HepG2 (cell line): ENCODE results near the gene CXXC5. TPM values are rescaled to one million over a fixed set of nuclear protein-coding genes. Genes with fewer than 3 reads are reported as not detected.

ENCODE experiments used
- CC2D1A ChIP-seq: sonication (generic); formaldehyde crosslinking; IDR thresholded peaks from 2 replicates; pipeline ENCODE4 v1.8.1; 2023; ENCODE audit warnings: mild to moderate bottlenecking, missing genetic modification reagents
- ERF ChIP-seq: IDR thresholded peaks from 2 replicates; pipeline ENCODE4 v1.6.1; 2018; ENCODE audit warnings: missing biosample characterization, missing genetic modification reagents
- FOXA3 ChIP-seq: IDR thresholded peaks from 2 replicates; pipeline ENCODE4 v1.6.1; 2016; ENCODE audit warnings: missing genetic modification reagents, missing compliant biosample characterization
- MAZ ChIP-seq, 2 experiments: sonication (generic) in 1 of 2; formaldehyde crosslinking in 1 of 2; IDR thresholded peaks; 2 replicates each; pipeline versions ENCODE4 v1.5.0 to v1.6.1; 2012 to 2020; ENCODE audit warnings: low read depth in 2 of 2, mild to moderate bottlenecking in 2 of 2, borderline replicate concordance in 1 of 2, improper control_type of control experiment in 1 of 2, low read length in 1 of 2, missing genetic modification reagents in 1 of 2, moderate library complexity in 1 of 2
- NONO ChIP-seq, 2 experiments: fragments of 450-650 bp in 1 of 2; sonication (generic) in 1 of 2; formaldehyde crosslinking in 1 of 2; IDR thresholded peaks in 1 of 2; conservative IDR thresholded peaks in 1 of 2; 2 replicates each; pipeline versions ENCODE4 v1.6.1 to v1.8.0; 2017 to 2022; ENCODE audit warnings: mild to moderate bottlenecking in 1 of 2, missing genetic modification reagents in 1 of 2, moderate library complexity in 1 of 2
- NR2C2 ChIP-seq: sonication (generic); formaldehyde crosslinking; IDR thresholded peaks from 2 replicates; pipeline ENCODE4 v1.4.0; 2020; ENCODE audit warnings: missing genetic modification reagents, mild to moderate bottlenecking, moderate library complexity, borderline replicate concordance
- SCMH1 ChIP-seq: sonication (generic); formaldehyde crosslinking; IDR thresholded peaks from 2 replicates; pipeline ENCODE4 v1.9.0; 2021; ENCODE audit warnings: missing genetic modification reagents, mild to moderate bottlenecking, borderline replicate concordance
- SNAI1 ChIP-seq: sonication (generic); formaldehyde crosslinking; IDR thresholded peaks from 2 replicates; pipeline ENCODE4 v1.5.0; 2020; ENCODE audit warnings: mild to moderate bottlenecking, missing genetic modification reagents, borderline replicate concordance
- TBX3 ChIP-seq: fragments of 450-650 bp; IDR thresholded peaks from 2 replicates; pipeline ENCODE4 v1.6.1; 2017; ENCODE audit warnings: antibody characterized with exemption, mild to moderate bottlenecking, inconsistent platforms, borderline replicate concordance
- THAP11 ChIP-seq: IDR thresholded peaks from 2 replicates; pipeline ENCODE4 v1.6.1; 2016; ENCODE audit warnings: missing biosample characterization, missing genetic modification reagents
- THAP7 ChIP-seq: sonication (generic); formaldehyde crosslinking; IDR thresholded peaks from 2 replicates; pipeline ENCODE4 v1.8.1; 2023; ENCODE audit warnings: mild to moderate bottlenecking, missing genetic modification reagents
- ZBTB10 ChIP-seq: sonication (generic); formaldehyde crosslinking; IDR thresholded peaks from 2 replicates; pipeline ENCODE4 v1.4.0; 2020; ENCODE audit warnings: missing genetic modification reagents, borderline replicate concordance
- ZFYVE20 ChIP-seq: sonication (generic); formaldehyde crosslinking; IDR thresholded peaks from 2 replicates; pipeline ENCODE4 v1.8.0; 2023; ENCODE audit warnings: low read depth, mild to moderate bottlenecking, moderate library complexity, missing genetic modification reagents, borderline replicate concordance
- ZHX1 ChIP-seq: sonication (generic); formaldehyde crosslinking; IDR thresholded peaks from 2 replicates; pipeline ENCODE4 v1.8.1; 2022; ENCODE audit warnings: low read depth, mild to moderate bottlenecking, missing genetic modification reagents
- ZNF136 ChIP-seq: sonication (generic); formaldehyde crosslinking; IDR thresholded peaks from 2 replicates; pipeline ENCODE4 v1.8.1; 2022; ENCODE audit warnings: low read depth, mild to moderate bottlenecking, moderate library complexity, missing genetic modification reagents
- ZNF281 ChIP-seq: sonication (generic); formaldehyde crosslinking; IDR thresholded peaks from 2 replicates; pipeline ENCODE4 v1.4.0; 2020; ENCODE audit warnings: missing genetic modification reagents, borderline replicate concordance
- ZNF572 ChIP-seq: sonication (generic); formaldehyde crosslinking; IDR thresholded peaks from 2 replicates; pipeline ENCODE4 v1.5.1; 2020; ENCODE audit warnings: mild to moderate bottlenecking, missing genetic modification reagents
- ZSCAN12 ChIP-seq: sonication (generic); formaldehyde crosslinking; IDR thresholded peaks from 2 replicates; pipeline ENCODE4 v1.9.0; 2021; ENCODE audit warnings: mild to moderate bottlenecking, missing genetic modification reagents
- polyA plus RNA-seq, 8 experiments: library from polyadenylated mRNA; depleted of rRNA in 3 of 8; stranded (reverse) in 7 of 8; unstranded in 1 of 8; fragments of >200 nt; fragmentation: Illumina TruSeq in 4 of 8; extraction: Trizol in 4 of 8; gene quantifications; 2 replicates each; pipeline versions ENCODE4 v1.2.1 to v1.2.3, GENCODE V29; 2011 to 2016; ENCODE audit warnings: low read depth in 4 of 8, missing spikeins in 1 of 8, mixed read lengths in 1 of 8; ENCODE audit not compliant: insufficient read depth in 1 of 8
- total RNA-seq, 5 experiments: library from RNA; depleted of rRNA; stranded (reverse); fragments of >200 nt; fragmentation: Illumina TruSeq; extraction: Trizol; gene quantifications; 2 replicates each; pipeline ENCODE4 v1.2.3, GENCODE V29; 2016; ENCODE audit warnings: low read depth in 1 of 5

CXXC5 gene
- total and polyA plus RNA-seq, 2 of the 13 experiments (the other 11 are each of a cell fraction or from before 2014, with no cell fraction given), result 32.3 to 33.0 TPM

- TF ChIP-seq ZNF572 (CRISPR knock-in tag) (no peak), ZNF136 (CRISPR knock-in tag) (no peak), ZFYVE20 (CRISPR knock-in tag) (no peak), ZHX1 (CRISPR knock-in tag) (no peak), NONO (IDR thresholded peaks at IDR 0.05) (no peak), NONO (CRISPR knock-in tag; conservative IDR thresholded peaks at IDR 0.05) (no peak), ERF (CRISPR knock-in tag) (no peak), NR2C2 (CRISPR knock-in tag) (peak; percentile 40; the same call in 1 of the 2 replicates), CC2D1A (no peak), THAP11 (CRISPR knock-in tag) (no peak), SNAI1 (CRISPR knock-in tag) (no peak), TBX3 (no peak), SCMH1 (CRISPR knock-in tag) (no peak), THAP7 (CRISPR knock-in tag) (no peak), FOXA3 (CRISPR knock-in tag) (no peak; the same call in 1 of the 2 replicates), ZNF281 (CRISPR knock-in tag) (peak; percentile 57; the same call in 1 of the 2 replicates), ZSCAN12 (CRISPR knock-in tag) (0 out of 2 replicates have a peak, but pooled peaks have one; percentile 33), ZBTB10 (CRISPR knock-in tag) (peak; percentile 50; the same call in 1 of the 2 replicates), MAZ (IDR thresholded peaks at IDR 0.05; ENCODE audit: borderline replicate concordance, low read depth, low read length) (0 out of 2 replicates have a peak, but pooled peaks have one; percentile 11), MAZ (CRISPR knock-in tag; IDR thresholded peaks at IDR 0.05; ENCODE audit: low read depth) (peak; percentile 60; the same call in 1 of the 2 replicates)
Measured at GRCh38 chr5:139669662-139670368, 21.7 kb downstream of the CXXC5 start (continued).
